Stimulated activated CD4-positive, alpha-beta T cell treated with anti-CD3 and anti-CD28 coated beads, Interleukin-1b, Interleukin-23, amount 100 ng/mL, for 4 hours (primary cell): Measurements from ENCODE around the gene HTR7.

ENCODE experiments used
- DNase-seq, 2 donors: peaks; one replicate each; pipeline ENCODE4 v3.0.0-alpha.2; 2020; ENCODE audit warnings: low read depth in 2 of 2

The HTR7 gene

GRCh38 chr10:90740265-90740664 lies 117.6 kb downstream of the HTR7 start:
- DNase-seq, result no peak

DNA sequence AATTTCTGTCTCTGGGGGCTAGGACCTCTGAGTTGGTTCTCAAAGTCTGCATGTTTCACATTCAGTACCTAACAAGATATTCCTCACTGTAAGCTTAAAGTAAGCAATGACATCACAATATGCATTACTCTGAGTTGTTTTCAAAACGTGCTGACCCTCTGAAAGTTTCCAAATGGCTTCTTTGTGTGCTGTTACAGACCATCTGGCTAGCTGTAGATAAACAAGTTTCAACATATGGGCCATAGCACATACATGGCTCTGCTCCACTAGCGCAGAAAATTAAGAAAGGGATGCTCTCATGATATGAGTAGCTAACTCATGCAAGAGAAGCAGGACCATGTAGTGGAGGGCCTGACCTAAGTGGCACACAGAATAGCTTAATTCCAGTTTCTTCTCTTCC lies 119.0 kb downstream of the HTR7 start:
- no peak for DNase-seq

GRCh38 chr10:90734415-90734814 lies 123.4 kb downstream of the HTR7 start:
- DNase-seq, result no peak

DNA sequence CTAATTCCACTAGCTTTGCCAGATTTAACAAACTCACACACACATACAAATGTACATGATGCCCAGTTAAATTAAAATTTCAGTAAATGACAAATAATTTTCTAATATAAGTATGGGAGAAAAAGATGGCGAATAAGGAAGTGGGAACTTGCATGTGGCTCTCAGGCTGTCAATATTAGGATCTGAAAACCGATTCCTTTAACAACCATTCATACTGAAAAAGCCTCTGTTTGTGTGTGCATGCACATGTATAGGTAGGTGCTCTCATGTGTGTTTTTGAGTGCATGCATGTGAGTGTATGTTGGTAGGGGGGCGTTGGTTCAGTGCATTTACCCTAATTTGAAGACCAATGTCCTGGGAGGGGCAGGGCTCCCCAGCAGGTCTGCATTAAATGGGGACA lies 125.3 kb downstream of the HTR7 start:
- DNase-seq, result no peak

- DNase-seq, result no peak
These were observed 134.3 kb downstream of the HTR7 start for GRCh38 chr10:90723416-90724068.

DNA sequence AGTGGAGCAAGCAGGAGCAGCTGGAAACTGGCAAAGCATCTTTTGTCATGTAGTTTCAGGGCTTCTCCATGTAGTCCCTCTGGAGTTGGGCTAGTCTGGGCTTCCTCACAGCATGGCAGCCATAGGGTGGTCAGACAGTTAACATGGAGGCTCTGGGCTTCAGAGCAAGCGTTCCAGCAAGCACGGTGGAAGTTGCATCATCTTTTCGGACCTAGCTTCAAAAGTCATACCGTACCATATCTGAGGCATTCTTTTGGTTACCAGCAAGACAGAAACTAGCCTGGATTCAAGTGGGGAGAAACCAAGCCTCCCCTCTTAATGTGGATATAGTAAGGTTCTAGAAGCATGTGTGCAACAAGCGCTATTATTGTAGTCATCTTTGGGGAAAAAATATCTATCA lies 135.0 kb downstream of the HTR7 start:
- no peak for DNase-seq

- no peak for DNase-seq
These were observed 139.7 kb downstream of the HTR7 start for GRCh38 chr10:90718182-90718581.

DNA sequence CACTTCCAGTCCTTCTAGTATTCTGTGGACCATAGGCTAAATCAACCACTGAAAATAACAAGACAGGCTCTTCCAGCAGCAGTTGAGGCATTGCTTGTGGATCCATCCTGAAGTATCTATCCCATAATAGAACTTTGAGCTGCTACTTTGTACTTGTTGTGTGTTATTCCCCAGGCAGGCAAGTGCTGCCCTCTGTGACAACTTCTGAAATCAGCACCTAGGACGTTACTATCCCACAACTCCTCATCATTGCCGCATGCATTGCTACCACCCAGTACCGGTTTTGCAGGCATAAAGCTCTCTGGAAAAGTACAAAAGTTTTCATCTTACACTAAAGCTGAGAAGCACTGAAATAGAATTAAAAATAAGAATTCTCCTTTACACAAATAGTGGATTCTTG lies 145.3 kb downstream of the HTR7 start:
- no peak for DNase-seq

DNA sequence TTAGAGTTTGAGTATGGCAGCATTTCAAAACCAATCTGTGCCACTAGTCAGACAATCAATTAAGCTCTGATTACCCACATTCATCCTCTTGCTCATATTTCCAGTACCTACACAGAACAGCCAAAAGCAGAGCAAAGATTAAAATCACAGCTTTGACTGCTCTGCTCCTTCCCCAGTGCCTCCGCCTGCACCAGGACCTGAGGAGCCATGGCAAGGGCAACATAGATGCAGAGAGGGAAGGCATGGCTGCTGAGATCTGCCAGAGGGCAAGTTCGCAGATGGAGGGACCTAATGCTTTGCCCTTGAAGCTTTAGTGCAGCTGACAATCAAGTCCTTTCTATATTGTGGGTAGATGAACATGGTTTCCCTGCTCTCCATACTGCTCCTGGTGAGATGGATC lies 148.1 kb downstream of the HTR7 start:
- DNase-seq, result no peak

GRCh38 chr10:90707657-90708056 lies 150.2 kb downstream of the HTR7 start:
- no peak for DNase-seq

- no peak for DNase-seq
These were observed 156.4 kb downstream of the HTR7 start for GRCh38 chr10:90701428-90701827.

- DNase-seq, result no peak
These were observed 161.7 kb downstream of the HTR7 start for GRCh38 chr10:90695915-90696676.
